CD4-positive, alpha-beta T cell (primary cell): Measurements from ENCODE around the gene USP35. TPM values are rescaled to one million over a fixed set of nuclear protein-coding genes. Genes with fewer than 3 reads are reported as not detected.

Experiments
- ATAC-seq: fragments of 200-7000 bp; cut with Tn5 transposase; one replicate; pipeline ENCODE4 v1.10.0; 2022; ENCODE audit warnings: mild to moderate bottlenecking; ENCODE audit not compliant: poor library complexity
- CTCF ChIA-PET: fragments of 350-600 bp; sonication (Branson Sonifier 250); formaldehyde crosslinking; loops from one replicate; lab custom pipeline; 2021; ENCODE audit warnings: antibody characterized with exemption, inconsistent platforms; lab: Charles Lee
- POLR2A ChIA-PET: fragments of 350-600 bp; sonication (Branson Sonifier 250); formaldehyde crosslinking; loops from one replicate; lab custom pipeline; 2021; ENCODE audit warnings: antibody characterized with exemption, inconsistent platforms; lab: Charles Lee
- DNase-seq, 14 experiments: peaks; one replicate each; pipeline ENCODE4 v3.0.0-alpha.2; 2013 to 2020; ENCODE audit warnings: mixed read lengths in 2 of 14
- H3K27ac ChIP-seq, 2 donors: one replicate each; pipeline versions ENCODE4 v1.5.1 to v1.7.0; 2013; ENCODE audit warnings: low read length in 2 of 2, low read depth in 1 of 2, mild to moderate bottlenecking in 1 of 2
- H3K27me3 ChIP-seq, 2 experiments: 1 replicate in 1 of 2; 2 replicates in 1 of 2; pipeline versions ENCODE4 v1.6.1 to v1.7.0; 2013; ENCODE audit warnings: low read length in 2 of 2, control low read depth in 1 of 2, mild to moderate bottlenecking in 1 of 2, moderate library complexity in 1 of 2; ENCODE audit not compliant: insufficient read depth in 2 of 2, control insufficient read depth in 1 of 2
- H3K36me3 ChIP-seq: one replicate; pipeline ENCODE4 v1.6.1; 2013; ENCODE audit warnings: low read length, control low read depth; ENCODE audit not compliant: insufficient read depth
- H3K4me1 ChIP-seq: one replicate; pipeline ENCODE4 v1.6.1; 2013; ENCODE audit warnings: low read length, control low read depth; ENCODE audit not compliant: insufficient read depth
- H3K4me3 ChIP-seq: one replicate; pipeline ENCODE4 v1.5.1; 2013; ENCODE audit warnings: mild to moderate bottlenecking, low read length, moderate library complexity
- H3K9me3 ChIP-seq, 2 experiments: 1 replicate in 1 of 2; 2 replicates in 1 of 2; pipeline versions ENCODE4 v1.6.1 to v1.7.0; 2013; ENCODE audit warnings: low read length in 2 of 2, mild to moderate bottlenecking in 2 of 2, control low read depth in 1 of 2, moderate library complexity in 1 of 2; ENCODE audit not compliant: control insufficient read depth in 1 of 2, insufficient read depth in 1 of 2
- H3K27ac Mint-ChIP-seq: one replicate; pipeline ENCODE4 v1.8.0; 2020; ENCODE audit warnings: mixed read lengths
- H3K27me3 Mint-ChIP-seq: one replicate; pipeline ENCODE4 v1.8.0; 2021; ENCODE audit warnings: mixed read lengths
- H3K36me3 Mint-ChIP-seq: one replicate; pipeline ENCODE4 v1.8.0; 2021; ENCODE audit warnings: low read depth, mixed read lengths
- H3K4me1 Mint-ChIP-seq: one replicate; pipeline ENCODE4 v1.8.0; 2021; ENCODE audit warnings: low read depth, mixed read lengths
- H3K4me3 Mint-ChIP-seq: one replicate; pipeline ENCODE4 v1.8.0; 2020; ENCODE audit warnings: mild to moderate bottlenecking, mixed read lengths
- H3K9me3 Mint-ChIP-seq: one replicate; pipeline ENCODE4 v1.8.0; 2020; ENCODE audit warnings: mixed read lengths
- CTCF ChIP-seq: fragments of 200-600 bp; IDR thresholded peaks from one replicate; pipeline ENCODE4 v1.8.0; 2022; ENCODE audit warnings: antibody characterized with exemption, mild to moderate bottlenecking
- intact Hi-C, 2 experiments: fragments of 100-400 bp; cut with DNase I in 1 of 2; cut with micrococcal nuclease in 1 of 2; formaldehyde crosslinking; loops; one replicate each; pipeline versions ENCODE4 v1.15.1 to v1.9.0; 2023 to 2025; cut with DNase I, micrococcal nuclease
- total RNA-seq, 174 experiments: library from RNA in 2 of 174; stranded (reverse) in 2 of 174; gene quantifications; one replicate each; pipeline ENCODE4 v1.2.3 and lab custom pipeline; 2021 to 2026

USP35 gene
- total RNA-seq, 2 experiments from 2014 or later, result 29.2 to 33.1 TPM

- H3K27ac Mint-ChIP-seq, result peak overlapping the region; percentile 98
Measured at GRCh38 chr11:78203184-78203583, 14.5 kb downstream of the USP35 start.

GRCh38 chr11:78205256-78205655 lies 16.5 kb downstream of the USP35 start:
- ATAC-seq (no peak), DNase-seq (peak in 1 of 14 experiments; percentile 14)
- peaks cover 26% of the 10 kb centered on the region for H3K36me3 ChIP-seq
- H3K27ac ChIP-seq, result no peak overlapping the region
- no peaks in the 10 kb centered on the region for H3K27me3 Mint-ChIP-seq
- no peak overlapping the region for H3K4me3 Mint-ChIP-seq
- ChIA-PET CTCF (no interaction called here), POLR2A (no interaction called here)
- intact Hi-C loops, result no loop called here
- H3K36me3 Mint-ChIP-seq, result peaks cover 45% of the 10 kb centered on the region
- TF ChIP-seq CTCF, result no peak
- H3K27ac Mint-ChIP-seq, result peak overlapping the region; percentile 98
- H3K4me3 ChIP-seq, result no peak overlapping the region
- H3K4me1 ChIP-seq, result peaks cover 59% of the 10 kb centered on the region
- peaks cover 51% of the 10 kb centered on the region for H3K4me1 Mint-ChIP-seq
- H3K27me3 ChIP-seq, result no peaks in the 10 kb centered on the region
- H3K9me3 Mint-ChIP-seq, result no peaks in the 10 kb centered on the region
- no peaks in the 10 kb centered on the region for H3K9me3 ChIP-seq

More at GRCh38 chr11:78203184-78203583, 14.5 kb downstream of the USP35 start:
- intact Hi-C loops, result loop anchor here (1.0 to 2.0 kb wide), 3 partner anchors 14 to 124 kb away; partner anchors contain the start of genes ALG8 (in 1 of the 2), KCTD21 (in 1 of the 2), NDUFC2 (in 1 of the 2) and USP35 (in 1 of the 2)
- Mint-ChIP-seq H3K4me3 (peak overlapping the region; percentile 86), H3K36me3 (peaks cover 29% of the 10 kb centered on the region), H3K9me3 (no peaks in the 10 kb centered on the region), H3K4me1 (peaks cover 51% of the 10 kb centered on the region), H3K27me3 (no peaks in the 10 kb centered on the region)
- POLR2A ChIA-PET, result interaction anchor here (0.7 to 4.3 kb wide), 7 partner anchors 10 to 361 kb away, joined by 3 to 51 read pairs (median 4); partner anchors contain the start of genes ALG8, INTS4, KCTD21 and USP35
- Histone ChIP-seq H3K4me1 (peaks cover 64% of the 10 kb centered on the region), H3K27me3 (no peaks in the 10 kb centered on the region), H3K36me3 (peaks cover 15% of the 10 kb centered on the region), H3K9me3 (no peaks in the 10 kb centered on the region), H3K4me3 (peak overlapping the region; percentile 30), H3K27ac (peak overlapping the region; percentile 53 to 98)
- peak; percentile 76 for ATAC-seq
- DNase-seq, result peak; percentile 47 to 94 (median 62)
- TF ChIP-seq CTCF, result no peak
- CTCF ChIA-PET, result interaction anchor here (0.6 to 1.6 kb wide), 8 partner anchors 11 to 361 kb away, joined by 3 to 15 read pairs (median 4); partner anchors contain the start of genes ALG8, KCTD21 and USP35

- Histone ChIP-seq H3K27ac (no peak overlapping the region), H3K27me3 (no peaks in the 10 kb centered on the region), H3K4me1 (peaks cover 55% of the 10 kb centered on the region), H3K4me3 (no peak overlapping the region), H3K36me3 (peaks cover 30% of the 10 kb centered on the region), H3K9me3 (no peaks in the 10 kb centered on the region)
- intact Hi-C loops, result no loop called here
- Mint-ChIP-seq H3K27ac (peak overlapping the region; percentile 98), H3K4me3 (no peak overlapping the region), H3K27me3 (no peaks in the 10 kb centered on the region), H3K36me3 (peaks cover 49% of the 10 kb centered on the region), H3K4me1 (peaks cover 52% of the 10 kb centered on the region), H3K9me3 (no peaks in the 10 kb centered on the region)
- no peak for TF ChIP-seq CTCF
- DNase-seq (peak in 1 of 14 experiments; percentile 7), ATAC-seq (no peak)
- ChIA-PET POLR2A (no interaction called here), CTCF (no interaction called here)
Measured at GRCh38 chr11:78205691-78206090, 17.0 kb downstream of the USP35 start.
